Measurements from ENCODE around the gene NUP210.

DNA sequence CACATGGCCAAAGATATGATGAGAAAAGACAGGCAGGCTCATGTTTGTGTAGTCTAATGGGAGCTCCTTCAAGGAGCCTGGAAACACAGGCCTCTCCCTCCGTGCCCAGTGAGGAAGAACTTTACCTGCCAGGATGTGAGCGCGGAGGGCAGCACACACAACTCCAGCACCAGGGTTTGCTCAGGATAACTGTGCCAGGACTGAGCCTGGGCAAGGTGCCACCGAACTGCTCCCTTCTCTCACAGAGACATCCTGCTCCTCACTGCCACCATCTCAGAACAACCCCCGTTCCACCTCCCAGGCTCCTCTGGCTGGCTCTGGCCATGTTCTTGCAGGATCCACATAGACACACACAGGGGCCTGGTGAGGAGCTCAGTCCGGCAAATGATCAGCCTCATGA is 87.4 kb downstream of the NUP210 start:
- TF ChIP-seq, protein P1, sequence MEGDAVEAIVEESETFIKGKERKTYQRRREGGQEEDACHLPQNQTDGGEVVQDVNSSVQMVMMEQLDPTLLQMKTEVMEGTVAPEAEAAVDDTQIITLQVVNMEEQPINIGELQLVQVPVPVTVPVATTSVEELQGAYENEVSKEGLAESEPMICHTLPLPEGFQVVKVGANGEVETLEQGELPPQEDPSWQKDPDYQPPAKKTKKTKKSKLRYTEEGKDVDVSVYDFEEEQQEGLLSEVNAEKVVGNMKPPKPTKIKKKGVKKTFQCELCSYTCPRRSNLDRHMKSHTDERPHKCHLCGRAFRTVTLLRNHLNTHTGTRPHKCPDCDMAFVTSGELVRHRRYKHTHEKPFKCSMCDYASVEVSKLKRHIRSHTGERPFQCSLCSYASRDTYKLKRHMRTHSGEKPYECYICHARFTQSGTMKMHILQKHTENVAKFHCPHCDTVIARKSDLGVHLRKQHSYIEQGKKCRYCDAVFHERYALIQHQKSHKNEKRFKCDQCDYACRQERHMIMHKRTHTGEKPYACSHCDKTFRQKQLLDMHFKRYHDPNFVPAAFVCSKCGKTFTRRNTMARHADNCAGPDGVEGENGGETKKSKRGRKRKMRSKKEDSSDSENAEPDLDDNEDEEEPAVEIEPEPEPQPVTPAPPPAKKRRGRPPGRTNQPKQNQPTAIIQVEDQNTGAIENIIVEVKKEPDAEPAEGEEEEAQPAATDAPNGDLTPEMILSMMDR (conservative IDR thresholded peaks at IDR 0.05; ENCODE audit: low read length) = no peak
- TF ChIP-seq EZH2phosphoT487 (IDR thresholded peaks at IDR 0.05; ENCODE audit: borderline replicate concordance) = no peak
